Brain pericyte (primary cell): ENCODE data around the gene ZCCHC24.

Experiments
- DNase-seq: peaks from one replicate; pipeline ENCODE4 v3.0.0-alpha.2; 2012; ENCODE audit warnings: low read depth, low spot score

Gene ZCCHC24

GRCh38 chr10:79446758-79447084 lies 1.3 kb upstream of the ZCCHC24 start:
- DNase-seq, result no peak

DNA sequence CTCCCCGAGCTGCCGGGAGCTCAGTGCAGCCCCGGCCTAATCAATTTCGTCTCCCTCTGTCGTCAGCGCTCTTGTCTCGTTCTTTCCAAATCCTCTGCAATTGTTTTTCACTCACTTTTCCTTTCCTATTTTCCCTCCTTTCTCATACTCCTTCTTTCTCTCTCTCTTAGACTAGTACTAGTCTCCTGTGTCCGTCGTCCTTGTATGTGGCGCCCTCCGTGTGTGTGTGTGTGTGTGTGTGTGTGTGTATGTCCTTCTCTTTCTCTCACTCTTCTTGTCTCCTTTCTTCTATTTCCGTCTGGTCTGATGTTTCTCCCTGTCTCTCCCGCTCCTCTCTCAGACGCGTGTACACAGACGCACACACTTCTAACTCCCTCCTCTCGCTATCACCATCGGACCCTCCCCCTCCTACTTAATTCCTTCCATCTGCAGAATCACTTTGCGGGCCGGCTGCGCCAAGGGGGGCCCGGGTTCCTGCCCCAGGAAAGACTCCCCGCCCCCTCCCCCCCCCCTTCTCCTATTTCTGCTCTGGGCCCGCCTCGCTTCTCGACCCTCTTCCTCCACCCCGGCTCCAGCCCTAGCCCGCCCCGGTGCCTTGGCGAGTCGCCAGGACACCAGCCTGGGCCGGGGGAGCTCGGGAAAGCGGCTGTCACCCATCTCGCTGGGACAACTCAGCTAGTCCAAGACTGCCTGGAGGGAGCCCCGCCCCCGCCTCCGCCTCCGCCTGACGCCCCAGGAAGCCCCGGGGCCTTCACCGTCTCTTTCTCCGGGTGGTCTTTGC lies 743 bp upstream of the ZCCHC24 start:
- DNase-seq, result no peak

DNA sequence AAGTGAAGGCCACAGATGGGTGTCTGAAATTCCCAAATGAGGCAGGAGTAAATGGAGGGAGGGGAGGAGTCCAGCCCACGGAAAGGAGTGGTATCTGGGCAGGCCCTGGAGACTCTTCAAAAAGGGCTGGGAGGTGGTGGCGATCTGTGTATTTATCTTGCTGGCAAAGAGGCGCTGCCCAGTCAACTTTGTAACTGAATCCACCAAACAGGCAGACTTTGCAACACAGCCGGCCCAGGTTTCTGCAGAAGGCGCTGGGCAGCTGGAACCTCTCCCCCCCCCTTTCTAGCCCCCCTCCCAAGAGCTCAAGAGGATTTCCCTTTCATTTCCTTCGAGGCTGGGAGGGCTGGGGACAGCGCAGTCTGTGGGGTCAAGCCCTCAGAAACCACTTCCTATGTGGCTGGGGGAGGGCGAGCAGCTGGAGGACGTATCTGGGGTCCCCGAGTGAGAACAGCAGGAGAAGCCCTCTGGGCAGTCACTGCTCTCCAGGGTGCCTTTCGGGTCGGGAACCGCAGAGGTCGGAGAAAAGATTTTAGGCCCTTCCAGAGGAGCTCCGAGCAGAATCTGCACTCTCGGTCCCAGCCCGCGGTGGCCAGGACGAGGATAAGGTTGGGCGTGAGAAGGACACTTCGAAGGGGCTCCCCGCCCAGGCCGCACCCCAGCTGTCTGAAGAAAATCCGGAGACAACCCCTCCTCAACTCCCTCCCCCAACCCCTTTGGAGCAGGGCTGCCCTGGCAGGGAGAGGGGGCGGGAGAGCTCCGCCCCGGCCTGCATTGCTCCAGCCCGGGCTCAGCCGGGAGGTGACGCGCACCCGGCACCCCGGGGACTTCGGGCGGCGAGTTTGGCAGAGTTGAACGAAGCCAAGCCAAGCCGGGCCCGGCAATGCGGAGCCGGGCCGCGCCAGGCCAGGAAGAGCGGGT lies 965 bp downstream of the ZCCHC24 start:
- no peak for DNase-seq

DNA sequence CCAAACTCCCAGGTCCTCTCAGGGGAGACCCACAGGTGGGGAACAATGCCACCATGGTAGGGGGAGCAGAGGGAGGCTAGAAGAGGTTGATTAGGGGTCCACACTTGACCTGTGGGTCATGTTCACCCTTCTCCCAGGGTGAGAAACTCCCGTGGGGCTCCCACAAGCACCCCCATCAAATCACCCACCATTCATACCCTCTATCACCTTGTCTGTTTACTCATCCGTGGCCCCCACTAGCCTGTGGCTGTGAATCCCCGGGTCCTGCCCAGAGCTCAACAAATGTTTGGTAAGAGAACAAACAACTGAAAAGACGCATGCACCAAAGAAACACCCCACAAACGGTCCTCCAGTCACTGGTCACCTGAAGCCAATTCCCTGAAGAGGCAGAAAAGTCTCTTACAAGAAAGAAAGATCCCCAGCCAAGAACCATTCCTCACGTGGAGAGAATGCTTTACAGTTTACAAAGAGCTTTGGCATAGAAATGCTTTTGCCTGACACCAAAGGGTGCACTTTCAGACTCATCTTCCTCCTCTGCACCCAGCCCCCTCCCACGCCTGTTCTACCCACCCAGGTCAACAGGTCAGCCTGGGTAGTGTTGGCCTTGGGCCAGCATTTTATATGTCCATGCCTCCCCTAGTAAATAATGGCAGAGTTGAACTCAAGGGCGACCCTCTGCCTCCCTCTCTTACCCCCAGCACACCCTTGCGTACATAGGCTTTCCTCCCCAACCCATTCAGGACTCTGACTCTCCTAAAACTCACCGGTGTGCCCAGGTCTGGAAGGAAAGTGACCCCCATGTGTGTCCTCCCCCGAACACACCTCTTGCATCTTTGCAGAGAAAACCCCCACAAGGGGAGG lies 1.9 kb downstream of the ZCCHC24 start:
- no peak for DNase-seq

DNA sequence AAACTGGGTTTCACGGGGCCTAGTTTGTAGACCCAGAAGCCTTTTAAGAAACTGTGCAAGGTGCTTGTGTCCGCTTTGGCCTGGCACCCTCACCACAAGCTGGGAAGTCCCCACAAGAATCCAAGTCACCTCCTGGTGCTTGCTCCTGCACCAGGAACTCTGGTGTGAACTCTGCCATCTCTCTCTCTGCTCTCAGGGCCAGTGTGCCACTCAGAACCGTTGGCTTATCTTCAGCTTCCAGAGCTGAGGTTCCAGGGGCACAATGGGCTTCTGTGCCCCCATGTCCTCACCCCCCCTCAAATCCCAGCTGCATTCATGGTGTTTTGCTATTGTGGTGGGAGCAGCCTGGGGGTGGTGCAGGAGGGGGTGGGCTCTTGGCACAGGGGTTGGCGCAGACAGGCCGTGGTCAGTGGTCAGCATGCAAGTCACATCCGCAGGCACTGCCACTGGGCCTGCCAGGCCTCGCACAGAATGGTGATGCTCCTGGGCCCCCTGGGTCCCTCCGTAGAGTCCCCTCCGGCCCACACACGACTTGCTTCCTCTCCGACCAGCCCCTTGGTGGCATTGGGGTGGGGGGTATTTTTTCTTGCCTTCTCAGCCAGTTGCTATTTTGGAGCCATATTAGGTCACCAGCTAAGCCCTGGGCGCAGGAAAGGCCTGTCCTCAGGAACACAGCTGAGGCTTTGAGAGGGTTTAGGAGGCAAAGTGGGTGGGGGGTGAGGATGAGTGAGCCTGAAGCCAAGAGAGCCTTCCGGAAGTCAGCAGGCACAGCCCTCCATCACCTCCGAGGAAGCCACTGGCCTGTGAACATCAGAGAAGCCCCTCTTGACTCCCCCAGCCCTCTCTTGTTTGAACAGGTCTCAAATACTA lies 3.0 kb downstream of the ZCCHC24 start:
- DNase-seq, result no peak

DNA sequence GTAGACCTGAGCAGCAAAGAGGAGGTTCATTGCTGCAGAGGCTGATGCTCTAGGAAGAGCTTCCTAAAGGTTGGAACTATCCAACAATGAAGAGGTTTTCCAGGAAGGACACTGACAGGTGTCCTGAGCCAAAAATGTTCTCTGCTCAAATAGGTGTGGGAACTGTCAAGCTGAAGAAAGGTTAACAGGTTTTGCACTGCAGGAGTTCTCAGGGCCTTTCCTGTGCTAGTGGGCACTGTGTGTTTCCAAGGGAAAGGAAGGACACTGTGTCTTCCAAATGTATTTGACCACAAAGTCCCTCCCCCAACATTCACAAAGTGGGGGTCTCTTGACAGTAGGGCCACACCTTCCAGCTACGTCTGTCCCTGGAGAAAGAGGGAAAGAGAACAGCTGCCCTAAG lies 4.0 kb downstream of the ZCCHC24 start:
- no peak for DNase-seq

DNA sequence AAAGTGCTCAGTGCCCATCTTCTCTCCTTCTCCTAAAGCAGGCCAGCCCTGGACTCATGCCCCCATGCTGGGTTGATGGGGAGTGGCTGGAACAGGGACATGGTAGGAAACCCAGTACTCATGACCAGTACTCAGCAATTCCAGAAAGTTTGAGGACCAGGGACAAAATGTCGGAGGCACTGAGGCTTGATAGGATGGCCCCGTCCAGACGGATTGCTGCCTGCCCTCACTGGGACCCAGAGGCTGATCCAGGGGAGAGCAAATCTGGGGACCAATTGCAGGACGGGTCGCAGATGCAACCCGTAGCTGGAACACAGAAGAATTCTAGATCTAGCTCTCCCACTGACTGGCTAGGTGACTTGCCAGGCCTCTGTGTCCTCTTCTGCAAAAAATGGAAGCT lies 5.1 kb downstream of the ZCCHC24 start:
- DNase-seq, result no peak

GRCh38 chr10:79438699-79439085 lies 6.7 kb downstream of the ZCCHC24 start:
- DNase-seq, result no peak

DNA sequence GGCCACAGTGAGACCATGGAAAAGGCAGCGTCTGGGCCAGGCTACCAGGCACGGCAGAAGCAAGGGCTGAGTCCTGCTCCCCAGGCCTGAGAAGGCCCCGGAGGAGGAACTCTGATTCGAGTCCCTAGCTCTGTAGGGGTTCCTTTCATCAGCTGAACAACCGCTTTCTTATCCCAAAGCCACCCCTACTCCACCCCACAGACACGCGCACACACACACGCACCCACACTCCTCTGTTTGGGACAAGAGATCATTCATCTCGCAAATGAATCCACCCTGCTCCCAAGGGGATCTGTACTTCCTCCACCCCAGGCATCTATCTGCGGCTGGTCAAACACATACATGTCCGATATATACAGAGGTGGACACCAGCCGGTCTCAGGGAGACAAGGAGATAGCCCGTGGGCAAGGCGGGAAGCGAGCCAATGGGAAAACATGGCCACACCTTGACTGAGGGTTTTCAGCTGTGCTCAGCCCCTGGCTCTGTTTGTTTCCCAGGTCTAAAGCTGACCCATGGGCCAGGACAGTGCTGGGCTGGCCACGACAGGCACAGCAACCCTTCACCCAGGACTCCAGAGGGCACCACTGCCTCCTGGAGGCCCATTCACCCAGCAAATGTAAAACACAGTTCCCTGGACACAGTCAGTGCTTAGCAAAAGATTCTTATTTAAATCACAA lies 7.3 kb downstream of the ZCCHC24 start:
- no peak for DNase-seq

- no peak for DNase-seq
Observed at GRCh38 chr10:79437111-79437814, 8.2 kb downstream of the ZCCHC24 start.

DNA sequence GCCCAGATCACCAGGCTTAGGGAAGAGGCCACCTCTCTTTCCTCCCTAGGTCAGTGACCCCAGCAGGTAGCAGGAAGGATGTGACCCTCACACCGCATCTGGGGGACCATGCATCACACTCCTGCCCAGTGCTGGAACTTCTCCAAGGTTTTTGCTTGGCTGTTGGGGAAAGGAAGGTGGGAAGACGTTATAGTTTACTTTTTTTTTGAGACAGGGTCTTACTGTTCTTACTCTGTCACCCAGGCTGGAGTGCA lies 8.6 kb downstream of the ZCCHC24 start:
- no peak for DNase-seq

DNA sequence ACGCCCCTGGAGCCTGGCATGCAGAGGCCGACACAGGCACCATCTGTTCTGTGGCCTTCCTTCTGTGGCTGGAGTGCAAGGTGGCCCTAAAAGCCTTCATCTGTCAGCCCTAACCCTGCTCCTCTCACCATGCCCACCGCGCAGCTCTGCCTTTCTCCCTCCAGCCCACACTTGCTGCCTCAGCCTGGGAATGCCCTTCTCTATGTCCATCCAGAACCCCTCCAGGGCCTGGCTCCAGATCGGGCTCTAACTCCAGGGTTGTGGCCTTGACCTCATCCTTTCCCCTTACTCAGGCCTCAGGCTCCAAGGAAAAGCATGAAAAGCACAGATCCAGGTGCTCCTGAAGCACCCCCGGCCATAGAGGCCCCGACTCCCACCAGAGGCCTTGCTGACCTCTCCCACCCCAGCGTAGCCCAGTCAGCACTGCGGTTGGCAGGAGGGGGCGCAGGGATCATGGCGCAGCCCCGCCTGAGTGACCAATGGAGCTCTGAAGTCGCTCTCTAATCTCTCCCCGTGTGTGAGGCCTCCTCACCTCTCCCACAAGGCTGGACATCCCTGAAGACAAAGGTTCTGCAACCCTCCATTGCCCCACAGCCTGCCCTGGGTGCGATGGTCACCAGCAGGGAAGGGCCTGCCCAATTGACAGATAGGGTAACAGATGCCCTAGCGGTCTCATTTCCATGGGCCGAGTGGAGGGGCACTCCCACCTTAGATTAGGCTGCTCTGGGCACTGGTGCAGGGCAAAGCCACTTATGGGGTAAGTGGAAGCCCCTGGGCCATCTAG lies 9.2 kb downstream of the ZCCHC24 start:
- DNase-seq, result no peak

GRCh38 chr10:79435271-79436065 lies 10.0 kb downstream of the ZCCHC24 start:
- DNase-seq, result no peak

- no peak for DNase-seq
Observed at GRCh38 chr10:79434821-79435251, 10.6 kb downstream of the ZCCHC24 start.

GRCh38 chr10:79434223-79434687 lies 11.2 kb downstream of the ZCCHC24 start:
- DNase-seq, result no peak

DNA sequence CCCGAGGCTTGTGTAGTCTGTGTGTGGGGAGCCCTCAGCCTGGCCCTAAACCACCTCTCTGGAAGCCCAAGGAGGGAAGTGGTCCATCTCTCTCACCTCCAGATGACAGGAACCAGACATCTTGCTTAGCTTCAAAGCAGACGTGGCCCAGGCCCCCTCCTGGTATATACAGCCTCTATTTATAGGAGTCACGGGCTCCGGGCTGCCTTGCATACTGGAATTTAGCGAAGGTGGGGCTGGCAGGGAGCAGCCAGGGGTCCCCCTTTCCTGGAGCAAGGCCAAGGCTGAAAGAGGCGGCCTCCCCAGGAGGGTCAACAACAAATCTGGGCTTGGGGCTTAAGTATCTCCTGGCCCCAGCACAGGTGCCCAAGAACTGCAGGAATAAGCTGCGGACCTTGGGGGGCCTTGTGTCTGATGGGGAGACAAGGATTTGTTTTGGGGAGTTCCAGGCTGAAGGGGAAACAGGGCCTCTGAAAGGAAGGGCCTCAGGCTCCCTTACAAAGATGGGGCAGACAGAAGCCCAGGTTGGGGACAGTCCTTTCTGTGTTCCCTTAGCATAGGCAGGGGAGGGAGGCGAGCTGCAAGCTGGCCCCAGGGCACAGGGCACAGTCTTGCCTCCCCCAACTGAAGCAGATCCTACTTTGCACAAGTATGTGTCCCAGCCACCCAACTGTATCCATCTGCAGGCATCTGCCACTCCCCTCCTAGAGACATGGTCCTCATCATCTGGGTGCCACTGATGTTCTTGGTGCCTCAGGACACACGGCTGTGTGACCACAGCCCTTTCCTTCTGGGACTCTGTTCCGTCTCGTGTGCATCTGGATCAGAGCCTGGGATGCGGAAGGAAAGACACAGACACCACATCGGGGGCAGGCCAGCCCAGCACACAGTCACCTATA lies 11.9 kb downstream of the ZCCHC24 start:
- no peak for DNase-seq
